HG03103 (cell line): Measurements from ENCODE around the gene RNPEPL1.
"Not testable (repeated sequence)": the region's sequence is repeated elsewhere in the genome, so short reads cannot be mapped to it uniquely, and the experiment has no call there.

Source experiments
- ATAC-seq: cut with Tn5 transposase; IDR thresholded peaks from one replicate; pipeline ENCODE4 v1.9.1; 2021; ENCODE audit warnings: low read depth; ENCODE audit not compliant: unreplicated experiment

The RNPEPL1 gene

DNA sequence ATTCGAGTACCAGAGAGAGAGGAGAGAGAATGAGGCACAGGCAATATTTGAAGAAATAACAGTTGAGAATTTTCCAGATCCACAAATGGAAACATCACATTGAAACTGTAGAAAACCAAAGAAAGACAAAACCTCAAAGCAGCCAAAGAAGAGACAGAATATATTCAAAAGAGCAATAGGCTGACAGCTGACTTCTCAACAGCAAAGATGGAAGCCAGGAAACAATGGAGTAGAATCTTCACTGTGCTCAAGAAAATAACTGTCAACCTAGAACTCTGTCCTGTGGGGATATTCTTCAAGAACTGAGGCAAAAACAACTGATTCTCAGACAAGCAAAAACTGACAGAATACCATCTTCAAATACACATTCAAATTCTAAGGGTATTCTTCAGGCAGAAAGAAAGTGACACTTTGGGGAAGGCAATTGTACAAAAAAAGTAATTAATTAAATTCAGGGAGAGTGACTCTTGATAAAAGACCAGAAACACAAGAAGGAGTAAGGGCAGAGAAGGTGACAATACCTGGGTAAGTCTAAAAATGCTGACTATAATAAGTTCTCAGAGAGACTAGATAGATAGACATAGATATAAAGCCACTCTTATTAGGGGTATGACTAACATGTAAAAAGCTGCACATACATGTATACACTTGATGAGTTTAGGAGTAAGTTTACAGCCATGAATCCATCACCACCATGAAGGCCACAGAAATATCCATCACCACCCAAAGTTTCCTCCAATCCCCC lies 36.1 kb upstream of the RNPEPL1 start:
- no peak for ATAC-seq

DNA sequence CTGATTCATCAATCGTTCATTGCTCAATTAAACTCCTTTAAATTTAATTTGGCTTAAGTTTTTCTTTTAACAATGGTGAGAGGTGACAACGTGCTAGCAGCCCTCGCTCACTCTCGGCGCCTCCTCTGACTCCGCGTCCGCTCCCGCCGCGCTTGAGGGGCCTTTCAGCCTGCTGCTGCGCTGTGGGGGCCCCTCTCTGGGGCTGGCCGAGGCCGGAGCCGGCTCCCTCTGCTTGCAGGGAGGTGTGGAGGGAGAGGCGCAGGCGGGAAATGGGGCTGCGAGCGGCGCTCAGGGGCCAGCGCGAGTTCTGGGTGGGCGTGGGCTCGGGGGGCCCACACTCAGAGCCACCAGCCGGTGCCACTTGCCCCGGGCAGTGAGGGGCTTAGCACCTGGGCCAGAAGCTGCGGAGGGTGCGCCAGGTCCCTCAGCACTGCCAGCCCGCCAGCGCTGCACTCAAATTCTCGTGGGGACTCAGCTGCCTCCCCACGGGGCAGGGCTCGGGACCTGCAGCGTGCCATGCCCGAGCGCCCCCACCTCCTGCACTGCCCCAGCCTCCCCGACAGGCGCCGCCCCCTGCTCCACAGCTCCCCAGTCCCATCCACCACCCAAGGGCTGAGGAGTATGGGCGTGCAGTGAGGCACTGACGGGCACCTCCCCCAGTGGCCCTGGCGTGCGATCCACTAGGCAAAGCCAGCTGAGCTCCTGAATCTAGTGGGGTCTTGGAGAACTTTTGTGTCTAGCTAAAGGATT lies 30.1 kb upstream of the RNPEPL1 start:
- no peak for ATAC-seq

DNA sequence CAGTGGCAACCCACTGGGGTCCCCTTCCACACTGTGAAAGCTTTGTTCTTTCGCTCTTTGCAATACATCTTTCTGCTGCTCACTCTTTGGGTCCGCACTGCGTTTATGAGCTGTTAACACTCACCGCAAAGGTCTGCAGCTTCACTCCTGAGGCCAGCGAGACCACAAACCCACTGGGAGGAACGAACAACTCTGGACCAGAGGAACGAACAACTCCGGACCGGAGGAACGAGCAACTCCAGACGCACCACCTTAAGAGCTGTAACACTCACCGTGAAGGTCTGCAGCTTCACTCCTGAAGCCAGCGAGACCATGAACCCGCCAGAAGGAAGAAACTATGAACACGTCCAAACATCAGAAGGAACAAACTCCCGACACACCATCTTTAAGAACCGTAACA lies 29.2 kb upstream of the RNPEPL1 start:
- ATAC-seq, result not testable (repeated sequence)

DNA sequence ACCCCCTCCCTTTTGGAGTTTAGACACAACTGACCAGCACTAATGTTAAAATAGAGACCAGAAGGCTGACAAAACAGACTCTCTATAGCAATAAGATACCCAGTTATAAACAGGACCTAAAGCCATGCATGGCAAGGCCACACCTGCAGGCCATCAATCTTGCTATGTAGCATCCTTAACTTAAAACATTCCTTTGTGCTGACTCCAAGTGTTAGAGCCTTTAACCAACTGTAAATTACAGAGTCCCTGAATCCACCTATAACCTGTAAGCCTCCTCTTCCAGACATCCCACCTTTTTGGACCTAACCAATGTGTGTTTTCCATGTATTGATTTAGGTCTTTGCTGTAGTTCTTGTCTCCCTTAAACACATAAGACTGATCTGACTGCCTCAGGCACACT lies 28.4 kb upstream of the RNPEPL1 start:
- no peak for ATAC-seq

DNA sequence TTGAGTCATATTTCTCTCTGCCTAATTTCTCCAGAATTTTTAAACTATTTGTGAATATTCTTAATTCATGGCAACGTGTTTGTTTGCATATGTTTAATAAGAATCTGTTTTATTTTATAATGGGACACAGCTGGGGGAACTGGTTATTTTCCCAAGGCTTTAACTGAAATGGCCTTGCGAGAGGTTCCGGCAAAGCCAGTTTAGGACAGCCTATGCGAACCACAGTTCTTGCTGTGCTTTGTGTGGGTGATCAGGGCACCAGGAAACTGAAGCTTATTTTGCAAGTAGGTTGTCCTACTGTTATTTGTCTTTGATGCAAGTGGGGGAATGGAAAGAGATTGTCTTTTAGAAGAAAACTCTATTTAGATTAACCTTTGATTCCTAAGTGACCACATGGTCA lies 17.0 kb upstream of the RNPEPL1 start:
- ATAC-seq, result no peak

DNA sequence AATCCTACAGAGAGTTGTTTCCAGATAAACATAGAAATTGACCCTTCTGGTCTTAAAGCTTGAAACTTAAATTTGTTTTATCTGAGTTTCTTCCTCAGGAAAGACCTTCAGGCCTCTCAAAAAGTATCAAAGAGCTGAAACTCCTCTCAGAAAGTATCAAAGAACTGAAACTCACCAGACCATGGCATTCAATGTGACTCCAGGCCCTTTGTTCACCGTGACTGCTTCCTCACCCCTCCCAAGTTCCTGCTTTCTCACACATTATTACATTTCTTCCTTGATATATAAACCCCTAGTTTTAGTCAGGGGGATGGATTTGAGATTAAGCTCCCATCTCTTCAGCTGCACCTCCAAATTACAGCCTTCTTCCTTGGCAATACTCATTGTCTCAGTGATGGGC lies 16.5 kb upstream of the RNPEPL1 start:
- no peak for ATAC-seq

DNA sequence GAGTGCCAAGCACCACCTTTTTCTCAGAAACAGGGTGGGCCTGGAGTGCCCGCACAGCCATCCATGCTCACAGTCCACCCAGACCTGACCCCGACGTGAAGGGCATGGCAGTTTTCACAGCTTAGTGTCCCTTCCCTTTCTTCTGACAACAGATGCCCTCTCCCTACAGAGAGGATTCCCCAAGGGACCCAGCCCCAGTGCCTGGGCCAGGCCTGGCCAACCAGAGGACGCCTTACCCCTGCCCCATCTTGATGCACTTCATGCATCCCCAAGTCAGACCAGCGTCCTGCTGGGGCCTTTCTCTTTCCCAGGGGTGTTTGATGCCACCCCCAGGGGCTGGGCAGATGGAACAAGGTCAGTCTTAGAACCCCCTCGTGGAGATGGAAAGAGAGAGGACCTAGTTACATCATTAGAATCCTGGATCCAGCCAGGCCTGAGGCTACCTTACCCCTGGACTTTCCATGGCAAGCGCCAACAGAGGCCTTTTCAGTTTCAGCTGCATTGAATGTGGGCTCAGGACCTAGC lies 14.3 kb upstream of the RNPEPL1 start:
- no peak for ATAC-seq

DNA sequence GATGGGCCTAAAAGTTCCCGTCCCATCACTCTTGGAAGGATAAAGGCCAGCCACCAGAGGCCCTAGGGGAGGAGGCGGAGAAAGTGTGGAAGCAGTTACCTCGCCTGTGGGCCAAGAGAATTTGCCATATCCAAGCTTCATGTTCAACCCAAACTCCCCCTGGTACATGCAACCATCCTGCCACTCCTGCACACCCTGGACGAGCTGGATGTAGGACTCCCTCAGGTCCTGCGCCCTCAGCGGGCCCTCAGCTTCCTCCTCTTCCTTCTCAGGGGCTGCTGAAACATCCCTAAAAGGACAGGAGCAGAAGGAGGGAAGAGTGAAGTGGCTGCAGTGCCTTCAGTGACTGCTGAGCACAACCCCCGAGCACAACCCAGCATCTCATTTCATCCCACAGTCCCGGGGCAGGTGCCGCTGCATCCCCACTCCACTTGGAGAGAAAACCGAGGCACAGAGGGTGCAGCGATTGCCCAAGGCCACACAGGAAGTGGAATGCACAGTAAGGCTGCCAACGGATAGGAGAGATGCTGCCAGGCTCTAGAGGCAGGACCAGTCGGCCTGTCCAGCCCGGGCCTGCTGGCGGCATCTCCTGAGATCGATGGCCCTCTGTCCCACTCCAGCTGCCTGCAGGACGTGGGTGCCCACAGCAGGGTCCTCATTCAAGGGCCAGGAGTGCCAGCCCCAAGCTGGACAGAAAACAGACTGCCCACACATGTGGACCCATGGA lies 13.4 kb upstream of the RNPEPL1 start:
- no peak for ATAC-seq

DNA sequence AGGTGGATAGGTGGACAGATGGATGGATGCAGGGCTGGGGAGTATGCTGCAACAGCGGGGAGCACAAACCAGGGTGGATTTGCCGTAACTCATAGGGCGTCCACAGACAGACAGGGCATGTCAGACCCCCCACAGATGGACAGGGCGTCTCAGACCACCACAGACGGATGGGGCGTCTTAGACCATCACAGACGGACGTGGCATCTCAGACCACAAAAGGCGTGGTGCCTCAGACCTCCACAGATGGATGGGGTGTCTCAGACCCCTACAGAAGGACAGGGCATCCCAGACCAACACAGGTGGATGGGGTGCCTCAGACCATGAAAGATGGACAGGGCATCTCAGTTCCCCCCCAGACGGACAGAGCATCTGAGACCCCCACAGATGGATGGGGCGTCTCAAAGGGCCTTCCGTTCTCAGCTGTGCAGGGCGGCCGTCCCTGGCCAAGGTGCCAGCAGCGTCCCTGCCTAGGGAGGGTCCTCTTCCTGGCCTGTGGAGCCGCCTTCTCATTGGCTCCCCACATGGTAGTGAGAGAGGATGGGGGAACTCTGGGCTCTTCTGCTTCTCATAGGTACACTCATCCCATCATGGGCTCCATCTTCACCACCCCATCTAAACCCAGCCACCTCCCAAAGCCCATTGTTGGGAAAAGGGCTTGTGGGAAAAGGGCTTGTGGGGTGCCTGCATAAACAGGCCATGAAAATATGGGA lies 12.6 kb upstream of the RNPEPL1 start:
- ATAC-seq, result no peak

DNA sequence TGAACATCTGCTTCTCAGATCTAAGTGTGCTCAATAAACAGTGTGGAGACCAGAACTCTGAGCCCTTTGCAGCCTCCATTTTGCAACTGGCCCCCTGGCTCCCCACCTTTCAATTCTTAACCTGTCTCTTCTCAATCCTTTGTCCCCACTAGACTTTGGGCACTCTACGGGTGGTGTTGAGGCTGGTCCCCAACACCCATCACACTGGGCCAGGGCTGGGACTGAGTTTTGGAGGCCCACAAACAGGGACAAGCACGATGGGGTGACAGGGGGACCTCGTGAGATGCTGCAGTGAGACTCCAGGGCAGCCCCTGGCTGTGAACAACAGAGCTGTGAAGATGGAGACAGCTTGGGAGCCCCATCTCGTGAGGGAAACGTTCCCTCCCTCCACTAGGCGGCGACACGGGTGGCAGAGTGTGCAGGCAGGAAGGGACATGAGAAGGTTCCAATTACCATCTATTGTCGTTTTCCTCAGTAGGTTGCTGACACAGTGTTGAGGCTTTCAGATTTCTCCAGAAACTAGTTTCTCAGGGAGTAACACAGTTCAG lies 11.7 kb upstream of the RNPEPL1 start:
- no peak for ATAC-seq

DNA sequence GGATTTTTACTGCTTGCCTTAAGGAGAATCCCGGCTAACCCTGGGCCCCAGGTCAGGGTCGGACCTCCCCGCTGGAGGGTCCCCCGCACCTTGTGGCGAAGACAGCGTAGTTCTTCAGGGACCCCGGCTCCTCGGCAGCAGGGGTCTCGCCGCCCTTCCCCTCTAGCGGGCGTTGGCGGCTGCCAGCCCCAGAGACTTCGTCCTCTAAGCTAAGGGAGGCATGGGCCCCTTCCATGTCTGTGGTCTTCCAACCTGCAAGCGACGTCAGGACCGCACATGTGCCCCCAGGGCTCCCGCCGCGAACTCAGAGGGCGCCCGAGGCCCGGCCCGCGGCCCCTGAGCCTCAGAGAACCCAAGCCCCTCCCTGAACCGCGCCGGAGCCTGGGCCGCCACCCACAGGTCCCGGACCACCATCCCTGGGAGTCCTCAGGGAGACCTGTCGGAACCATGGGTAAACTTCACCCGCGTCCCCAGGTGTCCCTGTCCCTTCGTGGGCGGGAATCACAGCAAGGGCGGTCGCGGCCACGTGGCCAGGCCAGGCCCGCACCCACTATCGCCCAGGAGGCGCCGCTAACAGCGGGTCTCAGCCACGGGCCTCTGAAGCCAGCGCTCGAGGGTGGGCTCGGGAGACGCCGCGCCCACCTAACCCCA lies 11.1 kb upstream of the RNPEPL1 start:
- ATAC-seq, result no peak

DNA sequence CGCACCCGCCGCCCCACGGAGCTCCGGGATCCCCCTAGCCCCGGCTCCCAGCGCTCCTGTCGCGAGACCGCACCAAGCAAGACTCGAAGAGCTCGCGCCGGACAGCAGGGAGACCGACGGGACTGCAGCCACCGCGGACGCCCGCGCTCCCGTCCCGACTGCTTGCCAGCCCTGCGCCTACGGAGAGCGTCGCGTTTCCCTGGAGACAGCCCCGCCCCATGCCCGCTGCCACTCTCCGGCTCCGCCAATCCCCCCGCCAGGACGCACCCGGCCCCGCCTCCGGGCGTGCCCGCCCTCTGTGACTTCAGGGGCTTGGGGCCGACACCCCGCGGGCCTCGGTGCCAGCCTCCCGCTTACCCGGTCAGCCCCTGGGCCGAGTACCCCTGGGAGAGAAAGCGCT lies 10.5 kb upstream of the RNPEPL1 start, which contains the start of gene ANKMY1:
ANKMY1 (minus strand) TSS at position 181 of the 400 bp plus-strand sequence. CDS start 653 bp downstream, outside the sequence.
- no peak for ATAC-seq

DNA sequence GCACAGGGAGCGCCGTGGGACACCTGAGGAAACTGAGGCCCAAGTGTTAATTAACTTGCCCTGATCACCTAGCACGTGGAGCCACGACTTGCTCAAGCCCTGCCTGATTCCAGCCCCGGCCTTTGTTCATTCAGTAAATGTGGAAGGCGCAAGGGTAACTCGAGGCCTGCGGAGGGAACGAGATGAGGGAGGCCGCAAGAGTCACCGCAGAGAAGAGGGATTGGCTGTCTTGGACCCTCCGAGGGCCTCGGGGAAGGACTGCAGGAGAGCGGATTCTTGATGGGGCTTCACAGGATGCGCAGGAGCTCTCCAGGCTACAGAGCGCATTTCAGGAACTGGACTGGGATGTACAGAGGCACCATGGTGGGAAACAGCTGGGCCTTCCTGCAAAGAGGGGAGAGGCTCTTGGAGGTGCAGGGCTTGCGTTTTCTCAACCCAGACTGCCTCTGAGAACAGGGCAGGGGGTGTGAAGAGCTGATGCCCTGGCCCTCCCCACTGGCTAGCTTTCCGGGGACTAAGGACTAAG lies 10.0 kb upstream of the RNPEPL1 start:
- no peak for ATAC-seq

DNA sequence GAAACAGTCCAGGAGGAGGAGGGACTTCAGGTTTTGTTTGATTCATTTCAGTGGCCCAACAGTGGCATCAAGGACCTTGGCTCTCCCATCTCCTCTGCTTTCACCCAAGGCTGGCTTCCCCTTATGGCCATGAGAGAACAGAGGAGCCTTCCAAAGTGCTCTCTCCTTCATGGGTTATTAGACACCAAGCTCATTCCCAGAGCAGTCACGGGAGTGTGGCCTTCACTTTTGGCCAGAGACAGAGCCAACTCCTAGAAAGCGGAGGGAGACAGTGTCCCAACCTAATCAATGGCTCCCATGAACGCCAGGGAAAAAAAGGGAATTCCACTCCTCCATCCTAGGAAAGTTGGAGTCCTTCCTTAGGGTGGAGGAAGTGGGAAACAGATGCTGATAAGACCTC lies 9.0 kb upstream of the RNPEPL1 start:
- no peak for ATAC-seq

DNA sequence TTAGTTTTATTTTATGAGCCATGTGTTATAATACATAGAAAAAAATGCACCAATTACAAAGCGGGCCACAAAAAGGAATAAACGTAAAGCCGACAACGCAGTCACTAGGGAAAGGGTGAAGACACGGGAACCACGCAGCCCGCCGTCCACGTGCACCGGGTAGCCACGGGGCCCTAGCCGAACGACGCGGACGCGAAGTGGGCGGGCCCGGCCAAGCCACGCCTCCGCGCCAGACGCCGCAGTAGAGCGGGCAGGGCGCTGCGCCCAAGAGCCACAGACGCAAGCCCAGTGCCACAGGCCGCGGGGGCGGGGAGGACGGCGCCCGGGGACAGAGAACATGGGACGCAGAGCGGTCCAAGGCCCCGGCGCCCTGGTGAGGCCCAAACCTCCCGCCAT lies 8.2 kb upstream of the RNPEPL1 start, which contains the start of gene DUSP28:
DUSP28 (plus strand) TSS at position 274 of the 396 bp plus-strand sequence. CDS start 328 bp downstream, outside the sequence.
- ATAC-seq, result peak; percentile 41

DNA sequence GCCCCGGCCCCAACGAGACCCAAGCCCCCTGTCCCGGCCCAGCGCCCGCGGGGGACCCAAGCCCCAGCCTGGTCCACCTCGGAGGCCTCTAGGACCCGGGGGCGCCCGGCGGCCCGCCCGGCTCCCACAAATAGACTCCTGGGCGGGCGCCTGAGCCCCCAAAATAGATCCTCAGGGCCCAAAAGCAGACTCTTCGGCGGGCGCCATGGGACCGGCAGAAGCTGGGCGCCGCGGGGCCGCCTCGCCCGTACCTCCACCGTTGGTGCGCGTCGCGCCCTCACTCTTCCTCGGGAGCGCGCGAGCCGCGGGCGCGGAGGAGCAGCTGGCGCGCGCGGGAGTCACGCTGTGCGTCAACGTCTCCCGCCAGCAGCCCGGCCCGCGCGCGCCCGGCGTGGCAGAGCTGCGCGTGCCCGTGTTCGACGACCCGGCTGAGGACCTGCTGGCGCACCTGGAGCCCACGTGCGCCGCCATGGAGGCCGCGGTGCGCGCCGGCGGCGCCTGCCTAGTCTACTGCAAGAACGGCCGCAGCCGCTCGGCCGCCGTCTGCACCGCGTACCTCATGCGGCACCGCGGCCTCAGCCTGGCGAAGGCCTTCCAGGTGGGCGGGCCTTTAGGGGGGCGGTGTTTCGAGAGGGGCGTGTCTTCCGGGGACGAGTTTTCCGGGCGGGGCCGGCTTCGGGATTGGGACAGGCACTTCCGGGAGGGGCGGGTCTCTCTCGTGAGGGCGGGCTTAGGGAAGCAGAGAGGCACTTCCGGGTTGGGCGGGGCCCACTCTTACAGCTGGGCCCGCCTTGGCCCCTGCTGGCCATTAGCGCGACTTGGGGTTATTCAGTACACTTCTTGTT lies 7.6 kb upstream of the RNPEPL1 start:
- ATAC-seq, result peak; percentile 57

DNA sequence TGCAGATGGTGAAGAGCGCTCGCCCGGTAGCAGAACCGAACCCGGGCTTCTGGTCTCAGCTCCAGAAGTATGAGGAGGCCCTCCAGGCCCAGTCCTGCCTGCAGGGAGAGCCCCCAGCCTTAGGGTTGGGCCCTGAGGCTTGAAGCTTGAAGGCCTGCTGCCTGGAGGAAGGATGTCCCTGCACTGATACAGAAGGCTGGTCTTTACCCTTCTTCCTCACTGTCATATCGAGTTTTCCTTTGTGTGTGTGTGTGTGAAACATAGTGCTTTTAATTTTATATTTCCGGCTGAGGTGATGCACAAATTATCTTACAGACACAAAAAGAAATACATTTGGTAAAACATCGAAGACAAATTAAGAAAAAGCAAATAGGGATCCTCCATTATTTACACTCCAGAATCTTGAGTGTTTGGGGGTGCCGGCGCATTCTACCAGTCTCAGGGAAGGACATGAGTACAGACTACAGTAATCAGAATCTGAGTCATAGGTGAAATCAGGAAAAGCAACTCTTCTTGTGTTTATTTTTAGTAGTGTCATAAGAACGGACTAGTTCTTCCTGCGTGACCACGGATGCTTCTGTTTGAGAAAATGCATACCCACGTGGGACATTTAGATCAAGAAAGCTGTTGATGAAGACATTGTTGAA lies 6.8 kb upstream of the RNPEPL1 start:
- peak; percentile 1 for ATAC-seq

DNA sequence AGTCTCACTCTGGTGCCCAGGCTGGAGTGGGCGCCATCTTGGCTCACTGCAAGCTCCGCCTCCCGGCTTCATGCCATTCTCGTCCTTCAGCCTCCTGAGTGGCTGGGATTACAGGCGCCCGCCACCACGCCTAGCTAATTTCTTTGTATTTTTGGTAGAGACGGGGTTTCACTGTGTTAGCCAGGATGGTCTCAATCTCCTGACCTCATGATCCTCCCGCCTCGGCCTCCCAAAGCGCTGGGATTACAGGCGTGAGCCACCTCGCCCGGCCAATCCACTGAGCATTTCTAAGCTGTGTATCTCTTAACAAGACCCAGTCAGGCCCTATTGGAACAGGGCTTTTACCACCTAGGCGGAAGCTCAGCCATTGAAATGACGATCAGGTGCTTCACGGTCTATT lies 5.1 kb upstream of the RNPEPL1 start:
- not testable (repeated sequence) for ATAC-seq
